NCI-H510A (cell line): Measurements from ENCODE around the gene STUM.

Experiments
- DNase-seq: peaks from one replicate; lab custom pipeline; 2025; lab: John Stamatoyannopoulos, UW

Gene STUM

DNA sequence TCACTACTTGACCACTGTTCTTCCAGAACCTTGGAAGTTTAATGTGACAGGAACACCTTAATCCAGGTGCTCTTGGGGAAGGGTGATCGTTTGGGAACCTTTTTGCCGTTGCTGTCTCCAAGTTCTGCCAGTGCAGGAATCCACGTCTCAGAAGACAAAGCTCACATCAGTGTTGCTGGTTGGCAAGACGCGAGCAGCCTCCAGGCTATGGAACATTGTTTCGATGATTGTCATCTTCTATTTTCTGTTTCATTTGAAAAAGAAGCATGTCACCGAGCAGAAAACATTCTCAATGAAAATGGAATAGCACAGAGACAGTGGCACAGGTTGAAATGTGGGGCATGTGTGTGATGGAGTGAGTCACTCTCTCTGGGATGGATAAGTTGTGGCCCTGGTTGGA, 11.7 kb downstream of the STUM start:
- no peak for DNase-seq

DNA sequence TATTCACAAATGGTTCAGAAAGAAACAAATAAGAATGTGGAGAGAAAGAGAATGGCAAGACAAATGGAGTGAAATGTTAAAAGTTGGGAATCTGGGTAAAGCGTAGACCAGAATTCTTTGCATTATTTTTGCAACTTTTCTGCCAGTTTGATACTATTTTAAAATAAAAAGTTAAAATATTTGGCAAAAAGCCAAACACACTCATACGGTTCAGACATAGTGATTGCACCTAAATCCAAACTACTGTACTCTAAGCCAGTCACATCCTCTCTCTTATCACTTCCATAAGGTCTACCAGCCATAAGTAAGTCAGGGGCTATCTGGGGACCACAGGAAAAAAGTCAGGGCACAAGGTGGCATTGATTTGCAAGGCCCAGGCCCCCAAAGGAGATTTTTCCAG, 14.4 kb downstream of the STUM start:
- DNase-seq: no peak

DNA sequence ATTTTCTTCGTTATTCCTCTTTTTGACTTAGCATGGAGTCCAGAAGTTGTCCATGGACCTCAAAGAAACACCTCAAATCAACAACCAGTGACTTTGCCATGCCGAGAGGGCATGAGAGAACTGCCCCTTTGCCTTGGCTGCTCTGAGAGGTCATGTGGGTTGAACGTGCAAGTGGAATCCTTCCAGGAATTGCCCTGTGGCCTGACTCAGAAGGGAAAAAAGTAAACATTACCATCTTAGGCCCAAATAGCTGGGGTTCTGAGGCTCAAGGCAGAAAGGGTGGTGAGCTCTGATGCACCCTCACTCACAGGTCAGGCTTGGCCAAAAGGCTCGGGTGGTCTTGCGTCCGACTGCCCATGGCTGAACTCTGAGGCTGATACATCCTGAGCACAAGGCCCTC, 15.1 kb downstream of the STUM start:
- DNase-seq: no peak

DNA sequence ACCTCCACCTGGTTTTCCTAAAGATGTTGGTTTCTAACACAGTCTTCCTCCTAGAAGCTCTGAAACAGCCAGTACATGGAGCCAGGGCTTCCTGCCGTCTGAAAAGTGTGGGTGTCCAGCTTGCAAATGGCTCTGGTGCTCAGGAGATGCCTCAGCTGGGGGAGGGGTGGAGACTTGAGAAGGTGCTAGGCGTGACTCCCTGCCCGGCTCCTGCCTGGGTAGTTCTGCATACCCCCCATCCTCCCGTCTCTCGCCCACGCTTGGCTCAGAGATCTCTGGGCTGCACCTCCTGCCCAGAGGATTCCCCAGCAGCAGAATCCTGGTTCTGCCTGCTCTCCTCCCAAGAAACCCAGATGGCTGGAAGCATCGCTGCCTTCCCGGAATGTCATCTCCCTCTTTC, 16.9 kb downstream of the STUM start:
- DNase-seq: no peak

DNA sequence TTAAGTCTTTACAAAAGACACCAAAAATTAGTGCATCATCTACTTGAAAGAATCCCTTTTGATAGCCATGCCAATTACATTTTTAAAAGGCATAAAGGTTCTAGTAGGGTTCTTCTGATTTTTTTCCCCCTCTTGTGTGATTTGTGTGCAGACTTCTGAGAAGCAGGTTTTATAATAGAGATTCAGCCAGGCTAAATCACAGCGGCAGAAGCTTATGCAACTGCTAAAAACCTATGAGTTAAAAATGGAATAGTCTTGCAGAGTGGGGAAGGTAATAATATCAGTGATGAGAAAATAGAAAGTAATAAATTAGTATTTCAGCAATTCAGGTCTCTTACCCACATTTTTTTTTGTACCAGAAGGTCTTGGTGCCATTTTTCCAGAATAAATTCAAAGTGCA, 17.7 kb downstream of the STUM start:
- DNase-seq: no peak

DNA sequence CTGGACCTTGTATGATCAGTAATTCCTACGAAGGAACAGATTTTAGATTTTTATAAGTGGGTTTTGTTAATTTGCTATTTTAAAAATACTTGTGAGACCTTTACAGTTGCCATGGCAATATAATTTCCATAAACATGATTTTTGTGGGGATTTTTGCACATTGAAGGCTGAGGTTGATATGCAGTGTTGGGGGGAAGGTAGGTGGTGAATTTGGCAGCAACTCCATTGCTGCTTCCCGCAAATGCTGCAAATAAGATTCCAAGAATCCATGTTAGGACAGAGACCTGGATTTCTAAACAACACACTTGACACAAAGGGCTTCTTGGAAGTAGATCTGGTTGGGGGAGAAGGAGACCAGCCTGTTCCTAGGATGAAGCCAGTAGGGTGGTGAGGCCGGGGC, 18.2 kb downstream of the STUM start:
- no peak for DNase-seq

DNA sequence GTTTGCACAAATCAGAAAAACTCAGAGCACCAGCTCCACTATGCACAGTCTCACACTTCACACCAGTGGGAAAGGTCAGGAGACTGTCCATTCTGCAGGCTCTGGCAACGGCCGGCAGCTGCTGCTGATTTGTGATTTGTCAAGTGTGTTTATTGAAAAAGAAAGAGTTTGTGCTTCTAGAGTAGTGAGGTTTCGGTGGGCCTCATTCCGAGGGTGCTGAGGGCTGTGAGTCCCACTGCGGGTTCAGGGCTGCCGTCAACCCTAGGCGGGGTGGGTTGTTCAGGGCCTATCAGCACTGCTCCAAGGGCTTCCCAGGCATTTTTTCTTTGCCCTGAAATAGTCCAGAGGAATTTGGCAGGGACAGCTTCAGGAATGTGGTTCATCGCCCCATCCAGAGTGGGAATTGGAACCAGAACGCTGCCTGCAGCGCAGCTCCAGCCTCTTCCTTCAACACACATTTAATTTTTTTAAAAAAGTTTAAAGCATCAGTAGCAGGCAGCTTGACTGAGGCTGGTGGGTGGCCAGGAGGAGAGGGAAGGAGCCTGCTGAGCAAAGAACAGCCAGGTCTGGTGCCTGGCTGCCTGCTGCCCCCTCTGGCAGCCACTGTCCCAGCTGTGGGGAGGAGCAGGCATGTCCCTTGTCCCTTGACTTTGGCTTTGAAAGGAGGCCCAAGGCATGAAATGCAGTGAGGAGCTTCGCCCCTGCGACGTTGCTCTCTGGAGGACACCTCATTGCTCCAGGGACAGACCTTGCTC, 19.7 kb downstream of the STUM start:
- no peak for DNase-seq

DNA sequence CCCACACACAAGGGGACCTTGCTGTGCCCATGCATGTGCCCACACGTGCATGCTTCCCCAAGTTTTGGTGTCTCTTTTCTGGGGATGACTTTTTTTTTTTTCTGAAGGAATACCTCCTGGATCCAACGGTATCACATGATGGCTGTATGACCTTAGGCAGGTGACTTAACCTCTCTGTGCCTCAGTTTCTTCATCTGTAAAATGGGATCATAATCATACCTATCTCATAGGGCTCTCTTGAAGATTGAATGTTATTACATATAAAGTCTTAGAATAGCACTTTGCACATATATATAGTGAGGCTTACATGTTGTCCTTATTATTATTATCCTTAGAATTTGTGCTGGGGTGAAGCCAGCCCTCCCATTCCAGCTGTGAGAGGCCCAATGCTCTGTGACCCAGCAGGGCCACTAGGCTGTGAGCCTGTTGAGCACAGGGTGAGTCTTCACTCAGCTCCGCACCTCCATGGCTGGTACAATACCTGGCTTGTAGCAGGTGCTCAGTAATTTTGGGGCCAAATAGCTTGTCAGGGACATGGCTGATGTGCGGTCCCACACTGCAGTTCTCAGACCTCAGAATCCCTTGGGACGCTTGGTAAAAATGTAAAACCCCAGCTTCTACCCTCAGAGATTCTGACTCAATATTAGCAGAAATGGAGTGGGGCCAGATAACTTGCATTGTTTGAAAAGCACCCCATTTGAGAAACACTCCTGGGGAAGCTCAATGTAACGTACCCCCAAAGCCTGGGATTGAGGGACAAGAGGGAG, 20.6 kb downstream of the STUM start:
- DNase-seq: no peak

DNA sequence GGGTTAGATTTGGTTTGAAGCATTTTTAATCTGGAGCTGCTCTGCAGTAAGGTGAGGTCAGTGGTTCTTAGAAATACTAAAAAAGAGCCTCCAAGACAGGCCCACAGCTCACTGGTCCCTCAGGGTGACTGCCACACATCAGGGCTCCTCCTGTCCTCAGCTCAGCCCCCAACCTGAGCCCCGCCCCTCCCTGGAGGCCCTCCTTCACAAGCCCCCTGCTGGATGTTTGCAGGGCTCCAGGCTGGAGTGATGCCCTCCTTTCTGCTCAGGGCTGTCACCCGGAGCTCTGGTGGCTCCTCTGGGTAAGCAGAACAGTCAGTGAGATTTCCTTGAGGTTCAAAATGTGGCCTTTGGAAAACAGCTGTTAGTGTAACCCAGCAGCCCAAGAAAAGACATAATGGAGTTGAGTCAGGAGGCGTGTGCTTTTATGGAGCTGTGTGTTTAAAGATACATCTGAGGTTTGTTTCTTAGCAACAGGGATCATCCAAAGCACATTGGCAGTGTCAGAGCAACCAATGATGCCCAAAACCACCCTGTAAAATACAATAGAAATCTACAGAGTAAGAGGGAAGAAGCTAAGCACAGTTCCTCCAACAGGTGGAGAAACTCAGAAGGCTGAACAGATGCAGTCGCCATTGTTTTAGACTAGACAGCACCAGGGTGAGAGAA, 21.4 kb downstream of the STUM start:
- DNase-seq: peak; percentile 17

DNA sequence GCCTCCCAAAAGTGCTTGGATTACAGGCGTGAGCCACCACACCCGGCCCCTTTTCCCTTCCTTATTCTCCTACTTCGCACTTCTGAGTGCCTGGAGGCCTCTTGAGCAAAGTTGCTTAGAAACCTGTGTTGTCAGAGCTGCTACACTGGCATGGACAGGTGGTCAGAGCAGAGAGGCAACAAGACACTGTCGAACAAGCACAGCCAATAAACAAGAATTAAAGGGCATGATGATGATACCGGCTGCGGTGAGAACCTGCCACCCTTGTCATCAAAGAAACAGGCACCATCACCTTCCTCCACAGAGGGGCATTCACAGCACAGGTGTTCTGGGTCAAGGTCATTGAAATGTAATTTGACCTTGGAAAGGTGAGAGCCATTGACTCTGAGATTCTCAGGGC, 23.3 kb downstream of the STUM start:
- peak; percentile 39 for DNase-seq

DNA sequence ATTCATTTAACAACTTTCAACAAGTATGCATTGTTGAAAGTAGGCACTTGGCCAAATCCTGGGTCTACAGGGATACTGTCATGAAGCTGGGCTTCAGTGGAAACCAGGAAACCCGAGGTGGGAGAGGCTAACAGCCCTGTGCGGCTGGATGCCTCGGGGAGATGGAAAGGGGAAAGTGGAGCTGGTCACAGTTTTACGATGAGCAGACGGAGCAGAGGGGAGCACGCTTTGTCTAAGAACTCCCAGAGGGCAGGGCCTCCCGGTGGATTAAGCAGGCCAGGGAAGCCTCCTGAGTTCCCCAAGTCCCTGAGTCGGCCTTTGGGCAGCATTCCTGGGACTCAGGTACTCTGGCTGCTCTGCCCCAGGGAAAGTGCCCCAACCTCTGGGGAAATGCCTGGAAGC, 23.8 kb downstream of the STUM start:
- DNase-seq: no peak

DNA sequence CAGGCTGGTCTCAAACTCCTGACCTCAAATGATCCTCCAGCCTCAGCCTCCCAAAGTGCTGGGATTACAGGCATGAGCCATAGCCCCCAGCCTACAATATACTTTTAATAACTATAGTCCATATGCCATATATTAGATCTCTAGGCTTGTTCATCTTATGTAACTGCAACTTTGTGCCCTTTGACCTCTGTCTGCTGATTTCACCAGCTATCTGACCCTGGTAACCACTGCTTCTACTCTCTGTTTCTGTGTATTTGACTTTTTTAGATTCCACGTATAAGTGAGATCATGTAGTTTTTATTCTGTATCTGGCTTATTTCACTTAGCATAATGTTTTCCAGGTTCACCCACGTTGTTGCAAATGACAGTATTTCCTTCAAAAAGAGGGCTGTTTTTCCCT, 25.5 kb downstream of the STUM start:
- no peak for DNase-seq

DNA sequence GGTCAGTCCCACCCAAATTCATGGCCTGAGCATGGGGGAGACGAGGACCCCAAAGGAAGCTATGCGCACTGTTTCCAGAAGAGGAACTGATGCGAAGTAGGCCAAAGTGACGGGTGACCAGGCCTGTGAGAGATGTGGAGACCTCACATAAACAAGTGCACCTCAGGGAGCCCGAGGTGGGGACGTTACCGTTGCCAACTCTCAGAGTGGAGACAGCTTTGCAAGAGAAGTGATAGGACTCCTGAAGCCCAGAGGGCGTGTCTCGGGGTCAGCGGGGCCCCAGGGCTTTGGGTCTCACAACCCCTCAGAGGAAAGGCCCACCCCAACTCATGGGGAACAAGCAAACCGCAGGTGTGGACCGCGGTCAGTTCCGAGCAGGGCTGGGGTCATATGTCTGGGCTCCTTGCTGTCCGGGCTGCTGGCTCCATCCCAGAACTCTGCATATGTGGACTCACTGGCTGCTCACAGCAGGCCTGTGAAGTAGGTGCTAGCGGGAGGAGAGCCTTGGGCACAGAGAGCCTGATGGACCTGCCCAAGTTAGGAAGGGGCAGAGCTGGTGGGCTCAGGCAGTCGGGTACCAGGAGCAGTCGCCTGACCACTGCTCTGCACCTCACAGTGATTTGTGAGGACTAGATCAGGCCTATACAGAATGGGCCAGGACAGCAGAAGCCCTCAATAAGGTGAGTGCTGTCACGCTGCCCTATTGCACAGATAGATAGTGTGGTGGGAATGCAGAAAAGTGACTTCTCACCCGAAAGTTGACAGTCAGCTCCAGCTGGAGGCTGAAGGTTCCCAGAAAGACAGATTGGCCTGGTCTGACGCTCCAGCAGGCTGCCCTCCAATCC, 26.2 kb downstream of the STUM start:
- no peak for DNase-seq

DNA sequence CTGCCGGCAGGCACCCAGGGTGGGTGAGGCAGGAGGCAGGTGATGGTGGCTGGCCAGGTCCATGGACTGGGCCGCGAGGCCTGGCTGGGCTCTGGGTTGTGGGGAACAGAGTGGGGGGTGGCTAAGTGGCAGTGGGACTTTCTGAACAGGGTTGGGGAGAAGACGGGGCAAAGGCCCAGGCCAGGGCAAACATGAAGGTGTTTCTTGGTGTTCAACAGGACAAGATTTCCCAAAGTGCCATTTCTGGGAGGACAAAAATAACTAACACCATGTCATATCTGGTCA, 26.8 kb downstream of the STUM start:
- DNase-seq: no peak

DNA sequence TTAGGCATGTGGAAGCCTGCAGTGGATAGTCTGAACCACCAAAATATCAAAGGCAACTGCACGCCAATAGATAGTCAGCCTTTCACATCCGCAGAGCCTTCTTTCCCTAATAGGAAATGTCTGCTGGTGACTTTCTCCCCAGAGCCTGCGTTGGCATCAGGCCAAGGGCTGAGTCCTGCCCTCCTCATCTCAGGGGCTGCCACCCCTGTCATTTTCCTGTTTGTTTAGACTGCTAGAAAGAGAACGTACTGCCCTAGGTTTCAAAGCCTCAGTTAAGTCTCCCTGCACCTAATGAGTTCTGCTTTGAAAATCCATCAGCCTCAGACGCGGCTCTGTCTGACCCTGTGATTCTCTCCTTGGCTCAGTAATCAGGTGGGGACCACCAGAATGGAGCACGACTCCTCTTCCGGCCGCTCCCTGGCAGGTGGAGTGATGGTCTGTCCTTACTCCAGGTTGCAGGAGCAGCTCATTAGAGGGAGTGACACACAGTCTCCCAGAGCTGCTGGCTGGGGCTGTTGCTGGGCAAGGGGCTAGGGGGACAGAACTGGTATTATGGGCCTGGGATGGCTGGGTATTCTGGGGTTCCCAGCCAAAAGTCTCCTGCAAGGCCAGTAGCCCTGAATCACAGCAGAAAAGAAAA, 27.3 kb downstream of the STUM start:
- peak; percentile 47 for DNase-seq

DNA sequence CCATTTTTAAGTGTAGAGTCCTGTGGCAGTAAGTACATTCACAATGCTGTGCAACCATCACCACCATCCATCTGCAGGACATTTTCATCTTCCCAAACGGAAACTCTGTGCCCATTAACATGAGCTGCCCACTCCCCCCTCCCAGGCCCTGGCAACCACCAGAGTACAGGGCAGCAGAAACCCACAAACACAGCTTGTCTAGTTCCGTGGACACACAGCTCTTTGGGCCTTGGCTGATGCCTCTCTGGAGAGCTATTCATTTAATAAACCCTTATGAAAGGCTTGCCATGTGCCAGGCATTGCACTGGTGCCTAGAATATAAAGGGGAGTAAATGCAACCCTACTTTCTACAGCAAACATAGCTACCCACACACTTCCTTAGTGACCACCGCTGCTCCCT, 28.0 kb downstream of the STUM start:
- DNase-seq: no peak

DNA sequence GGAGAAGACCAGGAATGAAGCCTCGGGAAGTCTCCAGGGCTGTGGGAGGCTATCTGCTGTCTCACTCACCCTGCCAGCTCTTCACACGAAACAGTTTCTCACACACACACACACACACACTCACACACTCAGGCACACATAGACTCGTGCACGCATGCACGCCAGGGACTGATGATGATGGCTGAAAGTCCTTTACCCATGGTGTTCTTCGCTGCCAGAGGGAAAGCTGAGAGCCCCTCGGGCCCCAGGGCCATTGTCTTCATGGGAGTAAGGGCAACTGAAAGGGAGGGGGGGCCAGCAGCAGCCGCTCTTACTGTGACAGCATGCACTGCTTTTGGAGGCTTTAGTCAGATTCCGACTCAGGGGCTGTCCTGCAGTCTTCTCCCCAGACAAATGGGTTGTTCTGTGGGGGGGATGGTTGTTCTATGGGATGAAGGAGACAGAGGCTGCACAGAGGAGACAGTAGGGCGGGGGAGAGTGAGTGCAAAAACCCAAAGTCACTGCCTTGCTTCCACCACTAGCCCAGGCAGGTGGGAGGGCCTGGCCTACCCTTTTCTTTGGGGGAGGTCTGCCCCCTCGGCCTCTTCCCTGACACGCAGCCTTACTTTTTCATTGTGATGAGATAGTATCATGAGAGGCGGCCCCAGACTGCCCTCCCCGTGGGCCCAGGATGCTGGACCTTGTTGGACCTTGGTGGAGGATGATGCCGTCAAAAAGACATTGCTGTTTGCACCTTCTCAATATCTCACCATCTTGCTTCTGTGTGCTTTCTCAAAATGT, 29.0 kb downstream of the STUM start:
- no peak for DNase-seq

DNA sequence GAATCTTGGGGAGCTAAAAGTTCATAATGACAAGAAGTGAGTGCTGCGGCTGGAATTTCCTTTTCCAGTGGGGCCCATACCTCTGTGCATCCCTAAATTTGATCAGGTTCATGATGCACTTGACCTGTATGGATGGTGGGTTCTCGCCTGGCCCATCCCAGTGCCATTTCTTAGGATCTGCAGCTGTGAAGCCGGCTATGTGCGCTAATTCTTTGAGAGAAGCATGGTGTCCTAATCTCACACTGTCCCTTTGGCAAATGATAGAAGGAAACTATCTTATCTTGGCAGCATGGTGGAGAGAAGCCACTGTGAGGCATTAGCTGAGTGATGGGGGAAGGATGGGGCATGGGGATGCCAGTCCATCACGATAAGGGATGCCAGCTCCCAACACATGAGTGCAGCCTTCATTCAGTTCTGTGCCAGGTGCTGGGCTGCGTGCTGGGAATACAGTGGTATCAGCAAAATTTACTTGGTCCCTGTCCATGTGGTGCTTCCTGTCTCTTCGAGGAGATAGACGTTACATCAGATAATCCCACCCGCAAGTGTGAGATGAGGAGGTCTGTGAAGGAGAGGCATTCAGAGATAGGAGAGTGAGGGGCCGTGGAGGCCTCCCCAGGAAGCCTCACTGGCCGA, 30.5 kb downstream of the STUM start:
- no peak for DNase-seq

DNA sequence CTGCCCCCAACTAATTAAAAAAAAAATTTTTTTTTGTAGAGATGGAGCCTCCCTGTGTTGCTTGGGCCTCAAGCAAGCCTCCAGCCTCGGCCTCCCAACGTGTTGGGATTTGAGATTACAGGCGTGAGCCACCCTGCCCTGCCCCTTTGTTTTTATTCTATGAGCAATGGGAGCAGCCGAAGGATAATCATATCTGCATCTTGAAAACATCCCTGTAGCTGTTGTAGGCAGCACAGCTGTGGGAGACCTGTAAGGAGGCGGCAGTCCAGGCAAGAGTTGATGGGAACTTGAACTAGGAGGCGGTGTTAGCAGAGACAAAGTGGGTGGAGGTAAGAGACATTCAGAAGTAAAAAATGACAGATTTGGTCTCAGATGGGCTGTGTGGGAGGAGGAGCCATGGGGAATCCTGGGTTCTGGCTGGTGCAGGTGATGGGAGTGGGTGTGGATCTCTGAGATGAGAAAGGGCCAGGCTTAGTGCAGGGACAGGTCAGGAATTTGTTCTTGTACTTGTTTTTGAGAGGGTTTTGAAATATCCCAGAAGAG, 31.3 kb downstream of the STUM start:
- no peak for DNase-seq

DNA sequence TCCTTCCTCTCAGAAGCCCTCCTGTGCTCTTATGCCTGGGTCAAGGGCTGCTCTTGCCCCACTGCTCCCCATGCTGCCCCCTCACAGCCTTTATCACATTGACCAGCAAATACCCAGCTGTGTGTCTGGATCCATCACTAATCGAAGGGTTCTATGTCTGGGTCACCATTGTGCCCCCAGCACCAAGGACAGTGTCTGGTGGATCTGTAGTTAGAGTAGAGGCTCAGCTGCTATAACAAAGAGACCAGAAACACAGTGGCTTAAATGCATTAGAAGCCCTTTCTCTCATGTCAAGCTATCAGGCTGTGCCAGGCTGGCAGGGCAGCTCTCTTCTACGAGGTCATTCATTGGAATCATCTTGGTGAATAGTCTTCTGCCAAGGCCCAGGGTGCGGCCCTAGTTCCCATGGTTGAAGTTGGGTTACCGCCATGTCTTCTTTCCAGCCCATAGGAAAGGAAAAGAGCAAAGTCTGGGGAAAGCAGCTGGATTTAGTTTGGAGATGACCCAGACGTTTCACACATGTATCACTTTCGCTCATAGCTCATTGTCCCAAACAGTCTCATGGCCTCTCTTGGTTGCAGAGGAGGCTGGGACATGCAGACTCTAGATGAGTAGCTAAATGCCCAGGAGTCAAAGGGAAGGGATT, 32.2 kb downstream of the STUM start:
- DNase-seq: no peak
